Measurements from ENCODE around the gene DDOST.
"Not testable (repeated sequence)": the region's sequence is repeated elsewhere in the genome, so short reads cannot be mapped to it uniquely, and the experiment has no call there.

The DDOST gene

GRCh38 chr1:20678599-20678998 lies 17.4 kb upstream of the DDOST start:
- Histone ChIP-seq H3K4me1 (ENCODE audit: control insufficient read depth in 1 of 2, insufficient read depth in 1 of 2, low read depth in 1 of 2, low read length in 1 of 2) (no peaks in the 10 kb centered on the region), H3K4me3 (ENCODE audit: low read depth in 1 of 2, low read length in 1 of 2) (no peak overlapping the region), H3K9me3 (no peaks in the 10 kb centered on the region), H3K27ac (no peak overlapping the region), H3K27me3 (no peaks in the 10 kb centered on the region), H3K36me3 (no peaks in the 10 kb centered on the region)
- TF ChIP-seq CTCF (IDR thresholded peaks at IDR 0.05): no peak

- not testable (repeated sequence) for H3K4me3 ChIP-seq (ENCODE audit: low read depth in 1 of 2, low read length in 1 of 2); H3K4me1 ChIP-seq (ENCODE audit: control insufficient read depth in 1 of 2, insufficient read depth in 1 of 2, low read depth in 1 of 2, low read length in 1 of 2); H3K27ac ChIP-seq; H3K36me3 ChIP-seq; H3K27me3 ChIP-seq; H3K9me3 ChIP-seq
These were observed 12.5 kb upstream of the DDOST start for GRCh38 chr1:20673626-20674025.

GRCh38 chr1:20672265-20672632 lies 11.1 kb upstream of the DDOST start:
- no peaks in the 10 kb centered on the region for H3K9me3 ChIP-seq
- no peak overlapping the region for H3K4me3 ChIP-seq (ENCODE audit: low read depth in 1 of 2, low read length in 1 of 2)
- no peaks in the 10 kb centered on the region for H3K27me3 ChIP-seq
- TF ChIP-seq CTCF (IDR thresholded peaks at IDR 0.05): no peak
- H3K4me1 ChIP-seq (ENCODE audit: control insufficient read depth in 1 of 2, insufficient read depth in 1 of 2, low read depth in 1 of 2, low read length in 1 of 2): no peaks in the 10 kb centered on the region
- no peaks in the 10 kb centered on the region for H3K36me3 ChIP-seq
- H3K27ac ChIP-seq: no peak overlapping the region

DNA sequence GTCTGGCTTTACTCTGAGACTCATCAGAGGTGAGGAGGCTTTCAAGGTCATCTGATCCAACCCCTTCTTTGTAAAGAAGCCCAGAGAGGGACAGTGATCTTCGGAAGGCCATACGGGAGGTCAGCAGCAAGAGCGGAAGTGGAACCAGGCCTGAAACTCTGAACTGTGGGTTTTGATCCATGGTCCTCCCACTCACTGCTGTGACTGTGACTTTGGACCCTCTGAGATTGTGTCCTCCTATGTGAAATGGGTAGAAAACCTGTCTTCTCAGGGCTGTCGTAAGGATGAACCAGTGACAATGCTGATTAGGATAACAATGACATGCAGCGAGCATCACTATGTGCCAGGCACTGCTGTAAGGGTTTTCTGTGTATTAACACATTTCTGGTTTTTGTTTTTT lies 9.8 kb upstream of the DDOST start:
- Histone ChIP-seq H3K9me3 (no peaks in the 10 kb centered on the region), H3K27ac (no peak overlapping the region), H3K36me3 (no peaks in the 10 kb centered on the region), H3K4me1 (ENCODE audit: control insufficient read depth in 1 of 2, insufficient read depth in 1 of 2, low read depth in 1 of 2, low read length in 1 of 2) (no peaks in the 10 kb centered on the region), H3K27me3 (no peaks in the 10 kb centered on the region), H3K4me3 (ENCODE audit: low read depth in 1 of 2, low read length in 1 of 2) (no peak overlapping the region)
- no peak for TF ChIP-seq CTCF (IDR thresholded peaks at IDR 0.05)

GRCh38 chr1:20668581-20668980 lies 7.4 kb upstream of the DDOST start:
- Histone ChIP-seq H3K27ac (no peak overlapping the region), H3K9me3 (no peaks in the 10 kb centered on the region), H3K36me3 (no peaks in the 10 kb centered on the region), H3K4me3 (ENCODE audit: low read depth in 1 of 2, low read length in 1 of 2) (no peak overlapping the region), H3K4me1 (ENCODE audit: control insufficient read depth in 1 of 2, insufficient read depth in 1 of 2, low read depth in 1 of 2, low read length in 1 of 2) (no peaks in the 10 kb centered on the region), H3K27me3 (no peaks in the 10 kb centered on the region)
- no peak for TF ChIP-seq CTCF (IDR thresholded peaks at IDR 0.05)

DNA sequence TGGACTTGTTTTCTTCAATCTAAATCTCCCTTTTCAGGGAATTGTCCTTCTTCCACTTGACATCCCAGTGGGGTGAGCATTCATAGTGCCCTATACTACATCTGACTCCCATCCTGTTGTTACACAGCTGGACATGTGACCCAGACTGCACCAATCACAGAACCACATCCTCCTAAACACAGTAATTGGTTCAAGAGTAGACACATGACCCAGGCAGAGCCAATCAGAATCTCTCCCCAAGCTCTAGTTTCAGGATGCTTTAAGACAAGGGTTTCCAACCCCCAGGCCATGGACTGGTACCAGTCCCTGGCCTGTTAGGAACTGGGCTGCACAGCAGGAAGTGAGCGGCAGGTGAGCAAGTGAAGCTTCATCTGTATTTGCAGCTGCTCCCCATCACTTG lies 5.6 kb upstream of the DDOST start:
- no peak for TF ChIP-seq CTCF (IDR thresholded peaks at IDR 0.05)
- no peak overlapping the region for H3K27ac ChIP-seq
- peaks cover 2 to 3% of the 10 kb centered on the region in 2 experiments for H3K4me1 ChIP-seq (ENCODE audit: control insufficient read depth in 1 of 2, insufficient read depth in 1 of 2, low read depth in 1 of 2, low read length in 1 of 2)
- no peaks in the 10 kb centered on the region for H3K27me3 ChIP-seq
- no peaks in the 10 kb centered on the region for H3K36me3 ChIP-seq
- H3K9me3 ChIP-seq: no peaks in the 10 kb centered on the region
- no peak overlapping the region for H3K4me3 ChIP-seq (ENCODE audit: low read depth in 1 of 2, low read length in 1 of 2)

All from neutrophil (primary cell).